WTC11 (cell line): Measurements from ENCODE around the gene IL5.

Experiments
- GABPB1 ChIP-seq: sonication (generic); formaldehyde crosslinking; IDR thresholded peaks from 2 replicates; pipeline ENCODE4 v1.8.1; 2023; ENCODE audit warnings: mild to moderate bottlenecking, missing genetic modification reagents
- MXD4 ChIP-seq: fragments of 250-450 bp; sonication (Bioruptor Pico); IDR thresholded peaks from 2 replicates; pipeline ENCODE4 v1.8.0; 2021; ENCODE audit warnings: mild to moderate bottlenecking, moderate library complexity, borderline replicate concordance
- NFE2L1 ChIP-seq: sonication (generic); formaldehyde crosslinking; IDR thresholded peaks from 2 replicates; pipeline ENCODE4 v1.8.1; 2023; ENCODE audit warnings: missing genetic modification reagents
- RORB ChIP-seq: fragments of 250-450 bp; sonication (Bioruptor Pico); IDR thresholded peaks from 2 replicates; pipeline ENCODE4 v1.9.0; 2021; ENCODE audit warnings: mild to moderate bottlenecking
- SP1 ChIP-seq: sonication (generic); formaldehyde crosslinking; conservative IDR thresholded peaks from 2 replicates; pipeline ENCODE4 v1.8.1; 2022; ENCODE audit warnings: missing genetic modification reagents
- TEAD4 ChIP-seq: sonication (generic); formaldehyde crosslinking; IDR thresholded peaks from 2 replicates; pipeline ENCODE4 v1.8.0; 2022; ENCODE audit warnings: mild to moderate bottlenecking, missing genetic modification reagents
- TF ChIP-seq, protein P1 (sequence below): sonication (generic); formaldehyde crosslinking; conservative IDR thresholded peaks from 2 replicates; pipeline ENCODE4 v1.8.1; 2022; ENCODE audit warnings: mild to moderate bottlenecking, missing genetic modification reagents
- TF ChIP-seq, protein P2 (sequence below): fragments of 200-600 bp; IDR thresholded peaks from 2 replicates; pipeline ENCODE4 v1.8.0; 2022; ENCODE audit warnings: antibody characterized with exemption
- TF ChIP-seq, protein P3 (sequence below): sonication (generic); formaldehyde crosslinking; IDR thresholded peaks from 2 replicates; pipeline ENCODE4 v1.8.1; 2023; ENCODE audit warnings: mild to moderate bottlenecking, moderate library complexity, missing genetic modification reagents
- TF ChIP-seq, protein P4 (sequence below): sonication (generic); formaldehyde crosslinking; IDR thresholded peaks from 2 replicates; pipeline ENCODE4 v1.8.1; 2023; ENCODE audit warnings: mild to moderate bottlenecking, missing genetic modification reagents

DNA sequence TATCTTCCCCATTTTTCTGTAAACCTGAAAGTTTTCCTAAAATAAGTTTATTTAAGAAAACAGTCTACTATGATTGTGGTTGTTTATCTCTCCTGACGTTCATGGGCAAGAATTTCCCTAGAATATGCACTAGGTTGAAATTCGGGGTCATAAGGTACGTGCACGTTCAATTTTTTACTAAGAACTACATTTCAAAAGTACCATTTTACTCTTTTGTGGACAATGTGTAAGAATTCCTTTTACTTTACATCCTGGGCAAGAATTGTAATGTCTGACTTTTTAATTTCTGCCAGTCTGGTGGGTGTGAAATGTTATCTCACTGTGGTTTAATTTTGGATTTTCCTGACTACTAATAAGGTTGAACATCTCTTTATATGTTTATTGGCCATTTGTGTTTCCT, 12.4 kb downstream of the IL5 start:
- TF ChIP-seq SP1 (CRISPR knock-in tag) (no peak), GABPB1 (no peak), NFE2L1 (CRISPR knock-in tag) (no peak), RORB (no peak), TEAD4 (CRISPR knock-in tag) (no peak), MXD4 (CRISPR knock-in tag) (no peak)
- TF ChIP-seq, protein P1, sequence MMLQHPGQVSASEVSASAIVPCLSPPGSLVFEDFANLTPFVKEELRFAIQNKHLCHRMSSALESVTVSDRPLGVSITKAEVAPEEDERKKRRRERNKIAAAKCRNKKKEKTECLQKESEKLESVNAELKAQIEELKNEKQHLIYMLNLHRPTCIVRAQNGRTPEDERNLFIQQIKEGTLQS (CRISPR knock-in tag): no peak
- TF ChIP-seq, protein P2, sequence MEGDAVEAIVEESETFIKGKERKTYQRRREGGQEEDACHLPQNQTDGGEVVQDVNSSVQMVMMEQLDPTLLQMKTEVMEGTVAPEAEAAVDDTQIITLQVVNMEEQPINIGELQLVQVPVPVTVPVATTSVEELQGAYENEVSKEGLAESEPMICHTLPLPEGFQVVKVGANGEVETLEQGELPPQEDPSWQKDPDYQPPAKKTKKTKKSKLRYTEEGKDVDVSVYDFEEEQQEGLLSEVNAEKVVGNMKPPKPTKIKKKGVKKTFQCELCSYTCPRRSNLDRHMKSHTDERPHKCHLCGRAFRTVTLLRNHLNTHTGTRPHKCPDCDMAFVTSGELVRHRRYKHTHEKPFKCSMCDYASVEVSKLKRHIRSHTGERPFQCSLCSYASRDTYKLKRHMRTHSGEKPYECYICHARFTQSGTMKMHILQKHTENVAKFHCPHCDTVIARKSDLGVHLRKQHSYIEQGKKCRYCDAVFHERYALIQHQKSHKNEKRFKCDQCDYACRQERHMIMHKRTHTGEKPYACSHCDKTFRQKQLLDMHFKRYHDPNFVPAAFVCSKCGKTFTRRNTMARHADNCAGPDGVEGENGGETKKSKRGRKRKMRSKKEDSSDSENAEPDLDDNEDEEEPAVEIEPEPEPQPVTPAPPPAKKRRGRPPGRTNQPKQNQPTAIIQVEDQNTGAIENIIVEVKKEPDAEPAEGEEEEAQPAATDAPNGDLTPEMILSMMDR: no peak
- TF ChIP-seq, protein P3, sequence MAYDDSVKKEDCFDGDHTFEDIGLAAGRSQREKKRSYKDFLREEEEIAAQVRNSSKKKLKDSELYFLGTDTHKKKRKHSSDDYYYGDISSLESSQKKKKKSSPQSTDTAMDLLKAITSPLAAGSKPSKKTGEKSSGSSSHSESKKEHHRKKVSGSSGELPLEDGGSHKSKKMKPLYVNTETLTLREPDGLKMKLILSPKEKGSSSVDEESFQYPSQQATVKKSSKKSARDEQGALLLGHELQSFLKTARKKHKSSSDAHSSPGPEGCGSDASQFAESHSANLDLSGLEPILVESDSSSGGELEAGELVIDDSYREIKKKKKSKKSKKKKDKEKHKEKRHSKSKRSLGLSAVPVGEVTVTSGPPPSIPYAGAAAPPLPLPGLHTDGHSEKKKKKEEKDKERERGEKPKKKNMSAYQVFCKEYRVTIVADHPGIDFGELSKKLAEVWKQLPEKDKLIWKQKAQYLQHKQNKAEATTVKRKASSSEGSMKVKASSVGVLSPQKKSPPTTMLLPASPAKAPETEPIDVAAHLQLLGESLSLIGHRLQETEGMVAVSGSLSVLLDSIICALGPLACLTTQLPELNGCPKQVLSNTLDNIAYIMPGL (CRISPR knock-in tag): no peak
- TF ChIP-seq, protein P4, sequence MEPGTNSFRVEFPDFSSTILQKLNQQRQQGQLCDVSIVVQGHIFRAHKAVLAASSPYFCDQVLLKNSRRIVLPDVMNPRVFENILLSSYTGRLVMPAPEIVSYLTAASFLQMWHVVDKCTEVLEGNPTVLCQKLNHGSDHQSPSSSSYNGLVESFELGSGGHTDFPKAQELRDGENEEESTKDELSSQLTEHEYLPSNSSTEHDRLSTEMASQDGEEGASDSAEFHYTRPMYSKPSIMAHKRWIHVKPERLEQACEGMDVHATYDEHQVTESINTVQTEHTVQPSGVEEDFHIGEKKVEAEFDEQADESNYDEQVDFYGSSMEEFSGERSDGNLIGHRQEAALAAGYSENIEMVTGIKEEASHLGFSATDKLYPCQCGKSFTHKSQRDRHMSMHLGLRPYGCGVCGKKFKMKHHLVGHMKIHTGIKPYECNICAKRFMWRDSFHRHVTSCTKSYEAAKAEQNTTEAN (CRISPR knock-in tag): no peak
